ENCODE results near the gene SHROOM2. TPM values are rescaled to one million over a fixed set of nuclear protein-coding genes. Genes with fewer than 3 reads are reported as not detected.
"Not testable (repeated sequence)": the region's sequence is repeated elsewhere in the genome, so short reads cannot be mapped to it uniquely, and the experiment has no call there.

The SHROOM2 gene
- total RNA-seq, 2 experiments from 2014 or later: not detected

DNA sequence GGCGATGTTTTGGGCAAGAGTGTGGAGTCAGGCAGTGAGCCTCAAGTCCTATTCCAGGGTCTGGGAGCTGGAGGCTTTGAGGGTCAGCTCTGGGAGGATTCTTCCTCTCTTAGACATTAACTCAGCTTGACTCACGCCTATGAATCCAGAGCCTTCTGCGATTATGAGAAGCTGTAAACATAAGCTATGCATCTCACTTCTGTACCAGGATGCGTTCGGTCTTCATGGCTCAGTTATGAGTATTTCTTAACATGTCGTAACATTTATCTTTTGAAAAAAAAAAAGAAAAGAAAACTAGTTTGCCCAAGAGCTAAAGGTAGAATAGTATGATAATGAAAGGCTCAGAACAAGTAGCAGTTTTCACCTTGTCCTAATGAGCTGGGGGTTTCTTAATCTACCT, 4.6 kb downstream of the SHROOM2 start:
- no peak for DNase-seq
- H3K27me3 Mint-ChIP-seq: peaks cover 28% of the 10 kb centered on the region
- no peak overlapping the region for H3K4me3 Mint-ChIP-seq
- no peak overlapping the region for H3K27ac Mint-ChIP-seq
- ChIA-PET POLR2A (interaction anchor here (0.9 kb wide), 1 partner anchor 48 kb away, joined by 3 read pairs; no protein-coding TSS in a partner anchor), CTCF (interaction anchor here (0.6 kb wide), 1 partner anchor 39 kb away, joined by 7 read pairs; no protein-coding TSS in a partner anchor)
- H3K9me3 Mint-ChIP-seq: no peaks in the 10 kb centered on the region
- H3K36me3 Mint-ChIP-seq (ENCODE audit: low read depth): no peaks in the 10 kb centered on the region
- no peaks in the 10 kb centered on the region for H3K4me1 Mint-ChIP-seq

- CTCF ChIA-PET: no interaction called here
- Mint-ChIP-seq H3K4me1 (no peaks in the 10 kb centered on the region), H3K27ac (no peak overlapping the region), H3K4me3 (no peak overlapping the region), H3K27me3 (peaks cover 7% of the 10 kb centered on the region), H3K36me3 (ENCODE audit: low read depth) (no peaks in the 10 kb centered on the region), H3K9me3 (peaks cover under 1% of the 10 kb centered on the region)
- POLR2A ChIA-PET: no interaction called here
- DNase-seq: no peak
Measured at GRCh38 chrX:9794495-9794894, 8.3 kb downstream of the SHROOM2 start.

GRCh38 chrX:9797384-9798360, 11.4 kb downstream of the SHROOM2 start:
- Mint-ChIP-seq H3K27ac (no peak overlapping the region), H3K4me3 (no peak overlapping the region), H3K27me3 (peaks cover 5% of the 10 kb centered on the region), H3K4me1 (no peaks in the 10 kb centered on the region), H3K9me3 (peaks cover 8% of the 10 kb centered on the region), H3K36me3 (ENCODE audit: low read depth) (no peaks in the 10 kb centered on the region)
- CTCF ChIA-PET: no interaction called here
- DNase-seq: no peak
- POLR2A ChIA-PET: no interaction called here

GRCh38 chrX:9802737-9803136, 16.5 kb downstream of the SHROOM2 start:
- H3K27me3 Mint-ChIP-seq: no peaks in the 10 kb centered on the region
- DNase-seq: no peak
- peaks cover 8% of the 10 kb centered on the region for H3K9me3 Mint-ChIP-seq
- no peak overlapping the region for H3K27ac Mint-ChIP-seq
- ChIA-PET POLR2A (no interaction called here), CTCF (no interaction called here)
- H3K4me1 Mint-ChIP-seq: no peaks in the 10 kb centered on the region
- H3K4me3 Mint-ChIP-seq: no peak overlapping the region
- no peaks in the 10 kb centered on the region for H3K36me3 Mint-ChIP-seq (ENCODE audit: low read depth)

- no peak for DNase-seq
- ChIA-PET CTCF (no interaction called here), POLR2A (no interaction called here)
- peaks cover 8% of the 10 kb centered on the region for H3K9me3 Mint-ChIP-seq
- no peaks in the 10 kb centered on the region for H3K27me3 Mint-ChIP-seq
- H3K27ac Mint-ChIP-seq: no peak overlapping the region
- no peaks in the 10 kb centered on the region for H3K4me1 Mint-ChIP-seq
- H3K4me3 Mint-ChIP-seq: no peak overlapping the region
- no peaks in the 10 kb centered on the region for H3K36me3 Mint-ChIP-seq (ENCODE audit: low read depth)
Measured at GRCh38 chrX:9804444-9804843, 18.2 kb downstream of the SHROOM2 start.

DNA sequence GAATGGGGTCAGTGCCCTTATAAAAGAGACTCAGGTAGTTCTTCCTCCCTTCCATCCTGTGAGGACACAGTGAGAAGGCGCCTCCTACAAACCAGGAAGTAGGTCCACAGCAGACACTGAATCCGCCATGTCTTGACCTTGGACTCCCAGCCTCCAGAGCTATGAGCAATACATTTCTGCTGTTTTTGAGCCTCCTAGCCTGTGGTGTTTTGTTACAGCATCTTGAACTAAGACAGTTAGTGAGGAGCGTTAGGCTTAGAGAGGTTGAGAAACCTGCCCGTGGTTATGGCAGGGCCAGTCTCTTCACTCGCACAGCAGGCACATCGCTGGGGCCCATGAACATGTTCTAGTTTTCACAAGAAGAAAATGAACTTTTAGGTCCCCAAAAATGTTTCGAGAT, 19.7 kb downstream of the SHROOM2 start:
- H3K27ac Mint-ChIP-seq: no peak overlapping the region
- no peak for DNase-seq
- H3K36me3 Mint-ChIP-seq (ENCODE audit: low read depth): no peaks in the 10 kb centered on the region
- CTCF ChIA-PET: no interaction called here
- H3K9me3 Mint-ChIP-seq: no peaks in the 10 kb centered on the region
- H3K27me3 Mint-ChIP-seq: no peaks in the 10 kb centered on the region
- POLR2A ChIA-PET: no interaction called here
- H3K4me3 Mint-ChIP-seq: no peak overlapping the region
- no peaks in the 10 kb centered on the region for H3K4me1 Mint-ChIP-seq

GRCh38 chrX:9807355-9808182, 21.3 kb downstream of the SHROOM2 start:
- Mint-ChIP-seq H3K4me1 (no peaks in the 10 kb centered on the region), H3K4me3 (no peak overlapping the region), H3K36me3 (ENCODE audit: low read depth) (no peaks in the 10 kb centered on the region), H3K27me3 (no peaks in the 10 kb centered on the region), H3K9me3 (no peaks in the 10 kb centered on the region), H3K27ac (no peak overlapping the region)
- POLR2A ChIA-PET: no interaction called here
- no peak for DNase-seq
- CTCF ChIA-PET: no interaction called here

DNA sequence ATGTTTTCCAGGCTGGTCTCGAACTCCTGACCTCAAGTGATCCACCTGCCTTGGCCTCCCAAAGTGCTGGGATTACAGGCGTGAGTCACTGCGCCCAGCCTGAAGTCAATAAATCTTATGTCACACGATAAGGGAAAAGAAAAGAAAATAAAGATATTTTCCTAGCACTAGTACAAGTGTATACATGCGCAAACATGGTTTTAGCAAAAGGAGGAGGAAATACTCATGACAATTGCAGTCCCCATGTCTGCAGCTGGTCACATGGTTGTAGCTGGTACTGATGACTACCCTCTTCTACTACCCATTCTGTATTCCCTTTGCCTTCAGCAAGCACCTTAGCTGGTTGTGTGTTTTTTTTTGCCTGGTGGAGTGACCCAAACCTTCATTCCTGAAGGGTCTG, 23.6 kb downstream of the SHROOM2 start:
- H3K36me3 Mint-ChIP-seq (ENCODE audit: low read depth); DNase-seq; H3K4me3 Mint-ChIP-seq; H3K9me3 Mint-ChIP-seq; H3K27ac Mint-ChIP-seq; POLR2A ChIA-PET; CTCF ChIA-PET; H3K27me3 Mint-ChIP-seq; H3K4me1 Mint-ChIP-seq: not testable (repeated sequence)

DNA sequence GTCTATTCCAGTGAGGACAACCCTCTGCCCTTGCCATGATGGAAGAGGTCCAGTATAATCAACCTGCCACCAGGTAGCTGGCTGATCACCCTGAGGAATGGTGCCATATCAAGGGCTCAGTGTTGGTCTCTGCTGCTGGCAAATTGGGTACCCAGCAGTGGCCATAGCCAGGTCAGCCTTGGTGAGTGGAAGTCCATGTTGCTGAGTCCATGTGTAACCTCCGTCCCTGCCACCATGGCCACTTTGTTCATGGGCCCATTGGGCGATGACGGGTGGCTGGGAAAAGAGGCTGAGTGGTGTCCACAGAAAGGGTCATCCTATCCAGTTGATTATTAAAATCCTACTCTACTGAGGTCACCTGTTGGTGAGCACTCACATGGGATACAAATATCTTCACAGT, 24.9 kb downstream of the SHROOM2 start:
- POLR2A ChIA-PET, CTCF ChIA-PET: not testable (repeated sequence)

DNA sequence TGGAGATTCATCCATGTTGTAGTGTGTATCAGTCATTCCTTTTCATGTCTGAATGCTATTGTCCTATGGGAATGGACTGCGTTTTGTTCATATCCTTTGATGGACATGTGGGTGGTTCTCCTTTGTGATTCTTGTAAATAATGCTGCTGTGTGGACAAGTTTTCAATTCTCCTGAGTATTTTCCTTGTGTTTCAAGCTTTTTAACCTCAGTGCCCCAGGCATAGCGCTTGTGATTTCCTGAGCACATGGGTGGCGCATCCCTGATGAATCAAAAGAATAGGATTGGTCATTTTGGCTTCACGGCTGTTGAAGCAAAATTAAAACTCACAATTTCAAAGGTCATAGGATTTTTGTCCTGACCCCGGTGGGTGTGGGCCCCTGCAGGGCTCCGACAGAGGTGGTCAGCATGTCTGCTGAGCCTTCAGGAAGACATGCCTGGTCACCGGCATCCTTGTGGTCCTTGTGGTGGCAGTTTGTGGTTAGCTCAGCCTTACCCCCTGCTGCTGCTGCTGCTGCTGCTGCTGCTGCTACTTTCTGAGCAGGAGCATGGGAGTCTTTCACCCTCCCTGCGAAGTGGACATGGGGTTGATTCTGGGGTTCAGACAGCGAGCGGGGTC, 30.0 kb downstream of the SHROOM2 start:
- ChIA-PET CTCF (no interaction called here), POLR2A (no interaction called here)
- Mint-ChIP-seq H3K27ac (no peak overlapping the region), H3K36me3 (ENCODE audit: low read depth) (no peaks in the 10 kb centered on the region), H3K9me3 (no peaks in the 10 kb centered on the region), H3K27me3 (peaks cover 20% of the 10 kb centered on the region), H3K4me3 (no peak overlapping the region), H3K4me1 (no peaks in the 10 kb centered on the region)
- DNase-seq: no peak

More for the DNA sequence above, 24.9 kb downstream of the SHROOM2 start:
- H3K9me3 Mint-ChIP-seq; H3K36me3 Mint-ChIP-seq (ENCODE audit: low read depth); H3K27me3 Mint-ChIP-seq; DNase-seq; H3K27ac Mint-ChIP-seq; H3K4me3 Mint-ChIP-seq; H3K4me1 Mint-ChIP-seq: not testable (repeated sequence)

DNA sequence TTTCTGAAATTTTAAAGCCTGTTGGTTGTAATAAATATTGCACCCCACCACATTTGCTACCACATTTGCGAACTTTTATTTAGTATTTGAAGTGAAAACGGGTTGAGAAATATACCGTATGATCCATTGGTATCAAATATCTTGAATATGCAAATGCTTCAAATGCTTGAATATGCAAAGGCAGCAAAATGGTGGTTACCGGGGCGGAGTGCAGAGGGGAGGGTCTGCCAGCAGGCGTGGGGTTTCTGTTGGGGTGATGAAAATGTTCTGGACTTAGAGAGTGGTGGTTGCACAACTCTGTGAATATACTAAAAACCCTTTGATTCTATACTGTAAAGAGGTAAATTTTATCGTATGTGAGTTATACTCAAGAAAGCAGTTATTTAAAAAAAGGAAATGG, 35.3 kb downstream of the SHROOM2 start:
- no peak for DNase-seq
- ChIA-PET POLR2A (no interaction called here), CTCF (interaction anchor here (0.6 kb wide), 1 partner anchor 13 kb away, joined by 3 read pairs; no protein-coding TSS in a partner anchor)
- no peak overlapping the region for H3K4me3 Mint-ChIP-seq
- H3K36me3 Mint-ChIP-seq (ENCODE audit: low read depth): no peaks in the 10 kb centered on the region
- H3K4me1 Mint-ChIP-seq: no peaks in the 10 kb centered on the region
- peaks cover 20% of the 10 kb centered on the region for H3K27me3 Mint-ChIP-seq
- H3K27ac Mint-ChIP-seq: no peak overlapping the region
- no peaks in the 10 kb centered on the region for H3K9me3 Mint-ChIP-seq

GRCh38 chrX:9824554-9824953, 38.3 kb downstream of the SHROOM2 start:
- Mint-ChIP-seq H3K4me1 (peaks cover 2% of the 10 kb centered on the region), H3K27me3 (peaks cover 18% of the 10 kb centered on the region), H3K9me3 (no peaks in the 10 kb centered on the region), H3K36me3 (ENCODE audit: low read depth) (no peaks in the 10 kb centered on the region), H3K27ac (no peak overlapping the region), H3K4me3 (no peak overlapping the region)
- CTCF ChIA-PET: no interaction called here
- DNase-seq: no peak
- POLR2A ChIA-PET: no interaction called here

DNA sequence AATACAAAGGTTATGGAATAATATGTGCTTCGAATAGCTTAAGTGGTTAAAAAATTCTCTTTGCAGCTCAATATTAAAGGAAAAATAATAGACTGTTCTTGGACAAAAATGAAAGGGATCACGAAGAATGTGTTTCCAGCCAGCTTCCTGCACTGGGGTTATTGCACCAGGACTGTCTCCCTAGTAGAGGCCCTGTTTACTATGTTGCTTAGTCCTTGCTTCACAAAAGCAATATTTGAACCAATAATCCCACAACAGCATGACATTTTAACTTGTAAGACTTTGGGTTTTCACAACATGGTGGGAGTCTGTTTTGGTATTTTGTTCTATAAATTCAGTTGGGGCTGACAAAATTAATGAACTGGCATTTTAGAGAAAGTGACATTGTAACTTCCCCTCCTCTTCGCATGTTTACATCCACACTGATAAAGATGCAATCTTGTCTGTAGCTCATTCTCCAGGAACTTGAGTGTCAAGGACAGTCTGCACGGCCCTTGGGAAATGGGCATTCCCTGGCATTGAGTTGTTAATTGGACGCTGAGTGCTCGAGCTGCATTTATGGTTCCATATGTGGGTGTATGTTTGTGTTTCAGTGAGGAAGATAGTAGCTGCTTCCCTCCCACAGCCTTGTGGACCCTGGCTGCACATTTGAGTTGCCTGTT, 39.0 kb downstream of the SHROOM2 start:
- Mint-ChIP-seq H3K4me1 (peaks cover 3% of the 10 kb centered on the region), H3K27ac (no peak overlapping the region), H3K27me3 (peaks cover 19% of the 10 kb centered on the region), H3K36me3 (ENCODE audit: low read depth) (no peaks in the 10 kb centered on the region), H3K4me3 (no peak overlapping the region), H3K9me3 (no peaks in the 10 kb centered on the region)
- CTCF ChIA-PET: no interaction called here
- POLR2A ChIA-PET: no interaction called here
- DNase-seq: no peak
